B cell (primary cell): ENCODE data around the gene NUDT21.

Experiments
- CTCF ChIP-seq: fragments of 200-600 bp; IDR thresholded peaks from one replicate; pipeline ENCODE4 v1.8.0; 2022; ENCODE audit warnings: antibody characterized with exemption, mild to moderate bottlenecking
- EZH2 ChIP-seq: IDR thresholded peaks from 2 replicates; pipeline ENCODE4 v1.6.1; 2012; ENCODE audit warnings: borderline replicate concordance, low read depth, mild to moderate bottlenecking, moderate library complexity, low read length; ENCODE audit not compliant: insufficient read depth, poor library complexity, severe bottlenecking

DNA sequence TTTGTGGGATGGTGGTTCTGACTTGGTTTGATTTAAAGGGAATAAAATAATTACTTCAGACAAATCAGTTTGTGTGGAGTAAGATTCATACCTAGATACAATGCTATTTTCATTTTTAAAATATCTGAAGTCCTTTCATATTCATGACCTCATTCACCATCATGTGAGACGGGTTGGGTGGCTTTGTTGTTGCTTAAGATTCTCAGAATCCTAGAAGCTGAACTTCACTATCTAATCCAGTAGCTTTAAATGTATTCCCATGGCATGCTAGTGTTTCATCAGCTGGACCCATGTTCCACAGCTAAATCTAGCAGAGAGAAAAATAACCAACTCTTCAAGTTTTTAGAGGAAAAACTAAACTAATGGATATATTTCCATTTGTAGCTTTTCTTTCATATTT lies 23.0 kb downstream of the NUDT21 start:
- no peak for TF ChIP-seq EZH2
- TF ChIP-seq CTCF = no peak
